ACC112 (cell line): ENCODE results near the gene ANKRD17.

ENCODE experiments used
- H2AFZ ChIP-seq: fragments of 200-600 bp; sonication (generic); one replicate; pipeline ENCODE4 v1.6.0; 2017; ENCODE audit warnings: antibody characterized with exemption, low read length; ENCODE audit not compliant: unreplicated experiment
- H3K27ac ChIP-seq: fragments of 200-600 bp; sonication (generic); 2 replicates; pipeline ENCODE4 v1.5.1; 2014; ENCODE audit warnings: low read depth, mild to moderate bottlenecking, antibody characterized with exemption, low read length, moderate library complexity
- H3K27me3 ChIP-seq: fragments of 200-600 bp; sonication (generic); 2 replicates; pipeline ENCODE4 v1.6.1; 2014; ENCODE audit warnings: mild to moderate bottlenecking, antibody characterized with exemption, low read length, moderate library complexity, mixed read lengths; ENCODE audit not compliant: insufficient read depth
- H3K36me3 ChIP-seq: fragments of 200-600 bp; sonication (generic); 2 replicates; pipeline ENCODE4 v1.6.1; 2016; ENCODE audit warnings: mild to moderate bottlenecking, antibody characterized with exemption, low read length, moderate library complexity, mixed read lengths; ENCODE audit not compliant: insufficient read depth
- H3K4me1 ChIP-seq: fragments of 200-600 bp; sonication (generic); one replicate; pipeline ENCODE4 v1.6.1; 2016; ENCODE audit warnings: low read length, mixed read lengths; ENCODE audit not compliant: insufficient read depth, unreplicated experiment, control insufficient read depth
- H3K4me3 ChIP-seq: fragments of 200-600 bp; sonication (generic); 2 replicates; pipeline ENCODE4 v1.5.1; 2014; ENCODE audit warnings: mild to moderate bottlenecking, low read depth, low read length
- H3K79me2 ChIP-seq: fragments of 200-600 bp; sonication (generic); one replicate; pipeline ENCODE4 v1.6.0; 2016; ENCODE audit warnings: low read length; ENCODE audit not compliant: control insufficient read depth, unreplicated experiment, insufficient read depth

The ANKRD17 gene

GRCh38 chr4:73172161-73172560, 86.4 kb downstream of the ANKRD17 start:
- no peak overlapping the region for H3K4me3 ChIP-seq
- no peak overlapping the region for H2AFZ ChIP-seq
- no peak overlapping the region for H3K27ac ChIP-seq
- no peaks in the 10 kb centered on the region for H3K4me1 ChIP-seq
- peaks cover 72% of the 10 kb centered on the region for H3K36me3 ChIP-seq
- no peaks in the 10 kb centered on the region for H3K27me3 ChIP-seq
- peaks cover 71% of the 10 kb centered on the region for H3K79me2 ChIP-seq

GRCh38 chr4:73170518-73171198, 87.9 kb downstream of the ANKRD17 start:
- H3K4me1 ChIP-seq, result no peaks in the 10 kb centered on the region
- peaks cover 75% of the 10 kb centered on the region for H3K36me3 ChIP-seq
- H3K27ac ChIP-seq, result no peak overlapping the region
- H3K79me2 ChIP-seq, result peaks cover 66% of the 10 kb centered on the region
- H3K4me3 ChIP-seq, result no peak overlapping the region
- no peak overlapping the region for H2AFZ ChIP-seq
- H3K27me3 ChIP-seq, result no peaks in the 10 kb centered on the region

- Histone ChIP-seq H2AFZ (no peak overlapping the region), H3K27ac (no peak overlapping the region), H3K36me3 (peaks cover 54% of the 10 kb centered on the region), H3K4me3 (no peak overlapping the region), H3K27me3 (no peaks in the 10 kb centered on the region), H3K4me1 (no peaks in the 10 kb centered on the region), H3K79me2 (peaks cover 49% of the 10 kb centered on the region)
These were observed 92.4 kb downstream of the ANKRD17 start for GRCh38 chr4:73166212-73166611.

- H3K79me2 ChIP-seq, result peaks cover 25% of the 10 kb centered on the region
- no peak overlapping the region for H2AFZ ChIP-seq
- peaks cover 40% of the 10 kb centered on the region for H3K36me3 ChIP-seq
- no peaks in the 10 kb centered on the region for H3K27me3 ChIP-seq
- H3K27ac ChIP-seq, result no peak overlapping the region
- H3K4me1 ChIP-seq, result no peaks in the 10 kb centered on the region
- no peak overlapping the region for H3K4me3 ChIP-seq
These were observed 96.9 kb downstream of the ANKRD17 start for GRCh38 chr4:73161527-73162185.

- Histone ChIP-seq H3K27ac (no peak overlapping the region), H2AFZ (no peak overlapping the region), H3K4me1 (no peaks in the 10 kb centered on the region), H3K4me3 (no peak overlapping the region), H3K27me3 (no peaks in the 10 kb centered on the region), H3K36me3 (peaks cover 42% of the 10 kb centered on the region), H3K79me2 (peaks cover 9% of the 10 kb centered on the region)
These were observed 102.2 kb downstream of the ANKRD17 start for GRCh38 chr4:73156394-73156793.

GRCh38 chr4:73152893-73153292, 105.7 kb downstream of the ANKRD17 start:
- no peak overlapping the region for H2AFZ ChIP-seq
- peaks cover 9% of the 10 kb centered on the region for H3K79me2 ChIP-seq
- peaks cover 27% of the 10 kb centered on the region for H3K36me3 ChIP-seq
- no peaks in the 10 kb centered on the region for H3K27me3 ChIP-seq
- no peak overlapping the region for H3K27ac ChIP-seq
- H3K4me1 ChIP-seq, result no peaks in the 10 kb centered on the region
- no peak overlapping the region for H3K4me3 ChIP-seq

GRCh38 chr4:73142995-73143547, 115.5 kb downstream of the ANKRD17 start:
- H3K79me2 ChIP-seq, result peaks cover 13% of the 10 kb centered on the region
- H2AFZ ChIP-seq, result no peak overlapping the region
- H3K27ac ChIP-seq, result no peak overlapping the region
- H3K4me3 ChIP-seq, result no peak overlapping the region
- H3K36me3 ChIP-seq, result peaks cover 54% of the 10 kb centered on the region
- peaks cover 5% of the 10 kb centered on the region for H3K4me1 ChIP-seq
- H3K27me3 ChIP-seq, result no peaks in the 10 kb centered on the region

- H3K27me3 ChIP-seq, result no peaks in the 10 kb centered on the region
- peaks cover 5% of the 10 kb centered on the region for H3K4me1 ChIP-seq
- no peak overlapping the region for H3K27ac ChIP-seq
- no peak overlapping the region for H2AFZ ChIP-seq
- peaks cover 13% of the 10 kb centered on the region for H3K79me2 ChIP-seq
- no peak overlapping the region for H3K4me3 ChIP-seq
- peaks cover 58% of the 10 kb centered on the region for H3K36me3 ChIP-seq
These were observed 118.6 kb downstream of the ANKRD17 start for GRCh38 chr4:73139991-73140390.

- H3K79me2 ChIP-seq, result peaks cover 13% of the 10 kb centered on the region
- peaks cover 59% of the 10 kb centered on the region for H3K36me3 ChIP-seq
- peaks cover 5% of the 10 kb centered on the region for H3K4me1 ChIP-seq
These were observed 119.4 kb downstream of the ANKRD17 start for GRCh38 chr4:73139245-73139644.

GRCh38 chr4:73137121-73137520, 121.5 kb downstream of the ANKRD17 start:
- peaks cover 13% of the 10 kb centered on the region for H3K79me2 ChIP-seq
- no peak overlapping the region for H2AFZ ChIP-seq
- no peaks in the 10 kb centered on the region for H3K27me3 ChIP-seq
- peaks cover 5% of the 10 kb centered on the region for H3K4me1 ChIP-seq
- no peak overlapping the region for H3K4me3 ChIP-seq
- H3K36me3 ChIP-seq, result peaks cover 55% of the 10 kb centered on the region
- no peak overlapping the region for H3K27ac ChIP-seq

More at GRCh38 chr4:73139245-73139644, 119.4 kb downstream of the ANKRD17 start:
- Histone ChIP-seq H3K4me3 (no peak overlapping the region), H2AFZ (no peak overlapping the region), H3K27me3 (no peaks in the 10 kb centered on the region), H3K27ac (no peak overlapping the region)

- Histone ChIP-seq H3K27ac (no peak overlapping the region), H3K36me3 (peaks cover 33% of the 10 kb centered on the region), H3K4me3 (no peak overlapping the region), H3K27me3 (no peaks in the 10 kb centered on the region), H3K4me1 (no peaks in the 10 kb centered on the region), H3K79me2 (peaks cover 4% of the 10 kb centered on the region), H2AFZ (no peak overlapping the region)
These were observed 124.8 kb downstream of the ANKRD17 start for GRCh38 chr4:73133784-73134183.
